Bronchial epithelial cell (primary cell): ENCODE results near the gene RP2. TPM values are rescaled to one million over a fixed set of nuclear protein-coding genes. Genes with fewer than 3 reads are reported as not detected.

Experiments used
- DNase-seq: peaks from one replicate; pipeline ENCODE4 v3.0.0-alpha.2; 2010; ENCODE audit warnings: low read depth
- FAIRE-seq: peaks from 2 replicates; lab custom pipeline; 2011; peaks lifted over from hg19 to GRCh38; lab: Jason Lieb, UNC
- H3K27me3 ChIP-seq: 2 replicates; pipeline ENCODE4 v1.5.1; 2011; ENCODE audit warnings: low read length; ENCODE audit not compliant: control insufficient read depth, insufficient read depth
- H3K36me3 ChIP-seq: 2 replicates; pipeline ENCODE4 v1.5.1; 2011; ENCODE audit warnings: low read length; ENCODE audit not compliant: control insufficient read depth, insufficient read depth
- H3K4me3 ChIP-seq: 2 replicates; pipeline ENCODE4 v1.5.1; 2011; ENCODE audit warnings: mild to moderate bottlenecking, low read depth, low read length, control low read depth
- total RNA-seq: library from RNA; depleted of rRNA; stranded (reverse); fragments of >200 nt; gene quantifications from 2 replicates; pipeline ENCODE4 v1.2.1, GENCODE V29; 2014
- TF ChIP-seq, protein P1 (sequence below): IDR thresholded peaks from 2 replicates; pipeline ENCODE4 v1.5.1; 2011; ENCODE audit warnings: mild to moderate bottlenecking, moderate library complexity, low read length, control low read depth, inconsistent platforms; ENCODE audit not compliant: insufficient read depth, severe bottlenecking

RP2 gene
- total RNA-seq, 1 donor from 2014 or later, result 16.1 TPM

DNA sequence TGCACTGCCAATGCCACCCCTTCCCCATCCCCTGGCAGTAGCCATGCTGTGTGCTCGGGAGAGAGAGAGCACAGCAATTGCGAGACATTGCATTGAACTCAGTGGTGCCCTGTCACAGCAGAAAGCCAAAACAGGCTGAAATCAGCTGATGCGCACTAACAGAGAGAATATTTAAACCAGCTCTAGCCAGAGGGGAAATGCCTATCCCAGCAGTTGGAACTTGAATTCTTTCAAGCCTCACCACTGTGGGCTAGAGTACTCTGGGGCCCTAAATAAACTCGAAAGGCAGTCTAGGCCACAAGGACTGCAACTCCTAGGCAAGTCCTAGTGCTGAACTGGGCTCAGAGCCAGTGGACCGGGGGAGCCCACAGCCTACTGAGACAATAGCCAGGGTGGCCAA, 17.7 kb upstream of the RP2 start:
- no peak for FAIRE-seq
- Histone ChIP-seq H3K4me3 (no peak overlapping the region), H3K36me3 (no peaks in the 10 kb centered on the region), H3K27me3 (no peaks in the 10 kb centered on the region)
- TF ChIP-seq, protein P1, sequence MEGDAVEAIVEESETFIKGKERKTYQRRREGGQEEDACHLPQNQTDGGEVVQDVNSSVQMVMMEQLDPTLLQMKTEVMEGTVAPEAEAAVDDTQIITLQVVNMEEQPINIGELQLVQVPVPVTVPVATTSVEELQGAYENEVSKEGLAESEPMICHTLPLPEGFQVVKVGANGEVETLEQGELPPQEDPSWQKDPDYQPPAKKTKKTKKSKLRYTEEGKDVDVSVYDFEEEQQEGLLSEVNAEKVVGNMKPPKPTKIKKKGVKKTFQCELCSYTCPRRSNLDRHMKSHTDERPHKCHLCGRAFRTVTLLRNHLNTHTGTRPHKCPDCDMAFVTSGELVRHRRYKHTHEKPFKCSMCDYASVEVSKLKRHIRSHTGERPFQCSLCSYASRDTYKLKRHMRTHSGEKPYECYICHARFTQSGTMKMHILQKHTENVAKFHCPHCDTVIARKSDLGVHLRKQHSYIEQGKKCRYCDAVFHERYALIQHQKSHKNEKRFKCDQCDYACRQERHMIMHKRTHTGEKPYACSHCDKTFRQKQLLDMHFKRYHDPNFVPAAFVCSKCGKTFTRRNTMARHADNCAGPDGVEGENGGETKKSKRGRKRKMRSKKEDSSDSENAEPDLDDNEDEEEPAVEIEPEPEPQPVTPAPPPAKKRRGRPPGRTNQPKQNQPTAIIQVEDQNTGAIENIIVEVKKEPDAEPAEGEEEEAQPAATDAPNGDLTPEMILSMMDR, result no peak
- DNase-seq, result no peak

DNA sequence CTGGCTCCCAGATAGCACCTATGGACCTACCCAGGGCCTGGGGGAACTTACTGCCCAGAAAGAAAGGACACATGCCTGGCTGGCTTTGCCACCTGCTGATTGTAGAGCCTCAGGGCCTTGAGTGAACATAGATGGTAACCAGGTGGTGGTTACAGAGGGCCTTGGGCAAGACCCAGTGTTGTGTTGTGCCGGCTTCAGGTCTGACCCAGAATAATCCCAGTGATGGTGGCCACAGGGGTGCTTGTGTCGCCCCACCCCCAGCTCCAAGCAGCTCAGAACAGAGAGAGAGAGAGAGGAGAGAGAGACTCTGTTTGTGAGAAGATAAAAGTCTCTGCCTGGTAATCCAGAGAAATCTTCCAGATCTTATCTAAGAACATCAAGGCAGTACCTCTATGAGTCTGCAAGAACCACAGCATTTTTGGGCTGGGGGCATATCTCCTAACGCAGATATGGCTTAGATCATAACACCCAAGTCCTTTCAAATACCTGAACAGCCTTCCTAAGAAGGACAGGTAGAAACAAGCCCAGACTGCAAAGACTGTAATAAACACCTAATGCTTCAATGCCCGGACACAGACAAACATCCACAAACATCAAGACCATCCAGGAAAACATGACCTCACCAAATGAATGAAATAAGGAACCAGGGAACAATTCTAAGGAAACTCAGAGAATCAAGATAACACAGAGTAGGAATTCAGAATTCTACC, 16.3 kb upstream of the RP2 start:
- TF ChIP-seq, protein P1, result no peak
- DNase-seq, result peak; percentile 83
- no peaks in the 10 kb centered on the region for H3K36me3 ChIP-seq
- no peak for FAIRE-seq
- no peak overlapping the region for H3K4me3 ChIP-seq
- H3K27me3 ChIP-seq, result no peaks in the 10 kb centered on the region

DNA sequence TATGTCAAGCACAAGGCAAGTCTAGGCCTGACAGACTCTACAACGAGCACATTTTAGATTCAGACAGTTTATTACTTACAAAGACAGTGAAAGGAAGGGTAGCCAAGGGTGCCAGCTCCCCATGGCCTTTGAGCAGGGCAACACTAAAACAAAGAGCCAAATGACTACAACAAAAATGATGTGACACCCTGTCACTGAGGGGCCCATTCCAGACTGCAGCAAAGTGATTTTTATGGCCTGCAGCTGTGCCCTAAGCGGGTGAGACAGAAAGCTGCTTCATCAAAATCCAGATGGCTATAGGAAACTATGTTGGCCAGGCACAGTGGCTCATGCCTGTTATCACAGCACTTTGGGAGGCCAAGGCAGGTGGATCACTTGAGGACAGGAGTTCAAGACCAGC, 13.4 kb upstream of the RP2 start:
- FAIRE-seq (no peak), DNase-seq (peak; percentile 39)
- H3K36me3 ChIP-seq, result no peaks in the 10 kb centered on the region
- H3K4me3 ChIP-seq, result no peak overlapping the region
- TF ChIP-seq, protein P1, result no peak
- H3K27me3 ChIP-seq, result no peaks in the 10 kb centered on the region

DNA sequence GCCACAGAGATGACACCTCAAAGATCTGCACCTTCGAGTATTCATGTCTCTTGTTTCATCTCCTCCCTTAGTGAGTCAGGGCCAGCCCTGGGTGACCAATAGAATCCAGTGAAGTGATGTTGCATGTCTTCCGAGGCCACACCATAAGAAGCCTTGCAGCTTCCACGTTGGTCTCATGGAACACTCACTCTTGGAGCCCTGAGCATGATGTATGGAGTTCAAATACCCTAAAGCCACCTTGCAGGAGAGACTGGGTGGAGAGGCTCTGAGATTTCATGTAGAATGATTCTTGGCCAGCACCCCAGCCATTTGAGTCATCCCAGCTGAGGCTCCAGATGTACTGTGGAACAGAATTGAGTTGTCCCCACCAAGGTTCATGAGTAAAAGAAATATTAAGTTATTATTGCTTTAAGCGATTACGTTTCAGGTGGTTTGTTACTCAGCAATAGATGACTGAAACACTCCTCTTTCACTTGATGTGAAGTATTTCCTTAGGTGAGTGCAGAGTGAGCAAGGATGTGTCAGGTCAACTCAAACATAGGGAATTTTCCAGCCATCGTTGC, 5.0 kb upstream of the RP2 start:
- TF ChIP-seq, protein P1, result no peak
- FAIRE-seq (no peak), DNase-seq (peak; percentile 85)
- Histone ChIP-seq H3K4me3 (no peak overlapping the region), H3K27me3 (no peaks in the 10 kb centered on the region), H3K36me3 (no peaks in the 10 kb centered on the region)

DNA sequence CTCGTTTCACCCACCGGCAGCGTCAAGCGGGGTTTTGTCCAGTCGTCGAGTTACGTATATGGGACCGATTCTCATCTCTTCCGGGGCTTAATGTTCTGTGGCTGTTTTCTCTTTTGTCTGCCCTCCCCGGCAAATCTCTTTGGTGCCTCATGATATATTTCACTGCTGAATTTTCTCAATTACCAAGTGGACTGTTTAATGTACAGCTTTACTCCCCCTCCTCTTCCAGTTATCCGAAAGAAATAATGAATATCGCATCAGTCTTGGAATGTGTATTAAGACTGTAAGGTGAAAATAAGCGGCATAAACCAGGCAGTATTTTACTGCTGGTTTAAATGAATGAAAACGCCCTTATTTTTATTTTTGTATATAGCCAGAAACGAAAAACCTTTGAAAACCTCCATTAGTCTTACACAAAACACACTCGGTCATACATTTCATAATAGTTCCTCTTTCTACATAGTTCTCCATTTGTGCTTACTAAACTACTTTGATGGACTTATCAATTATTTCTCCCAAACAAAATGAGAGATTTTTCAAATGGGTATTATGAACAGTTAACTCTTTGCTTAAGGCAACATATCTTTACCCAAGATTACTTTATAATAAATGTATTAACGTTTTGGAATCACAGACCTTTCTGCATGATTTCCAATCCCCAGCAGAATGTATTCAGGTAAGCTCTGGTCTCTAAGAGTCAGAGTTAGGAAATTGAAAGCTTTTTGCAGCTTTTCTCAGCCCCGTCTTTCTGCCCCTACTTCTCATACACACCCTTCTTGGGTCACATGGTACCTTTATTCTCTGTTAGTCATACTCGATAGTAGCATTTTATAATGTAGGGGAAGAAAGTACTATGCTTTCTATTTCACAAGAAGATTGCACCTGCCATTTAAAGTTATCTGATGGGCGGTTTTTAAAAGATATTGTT, 979 bp downstream of the RP2 start:
- Histone ChIP-seq H3K4me3 (peak overlapping the region; percentile 67), H3K27me3 (no peaks in the 10 kb centered on the region), H3K36me3 (no peaks in the 10 kb centered on the region)
- TF ChIP-seq, protein P1, result no peak
- FAIRE-seq (peak; percentile 28), DNase-seq (peak; percentile 70)
